Gastroesophageal sphincter (tissue), 3 donors: ENCODE measurements around the gene SCYGR8.

Source experiments
- CTCF ChIP-seq, 4 experiments: fragments of 200-600 bp in 2 of 4; fragments of 450-650 bp in 2 of 4; sonication (generic) in 1 of 4; IDR thresholded peaks; one replicate each; pipeline ENCODE4 v1.5.1; 2017 to 2019; ENCODE audit warnings: antibody characterized with exemption in 4 of 4, mild to moderate bottlenecking in 2 of 4, moderate library complexity in 2 of 4
- POLR2A ChIP-seq, 2 donors: fragments of 450-650 bp; IDR thresholded peaks; one replicate each; pipeline ENCODE4 v1.6.1; 2017; ENCODE audit warnings: antibody characterized with exemption in 2 of 2, mild to moderate bottlenecking in 2 of 2, moderate library complexity in 1 of 2
- POLR2AphosphoS5 ChIP-seq: sonication (generic); formaldehyde crosslinking; IDR thresholded peaks from one replicate; pipeline ENCODE4 v1.6.1; 2017; ENCODE audit warnings: antibody characterized with exemption

- TF ChIP-seq CTCF (IDR thresholded peaks at IDR 0.05) (no peak), POLR2A (IDR thresholded peaks at IDR 0.05) (no peak), POLR2AphosphoS5 (no peak)
These were observed 29.5 kb downstream of the SCYGR8 start for GRCh38 chr2:227774895-227775842.
